ENCODE data around the gene CPPED1.

The CPPED1 gene

GRCh38 chr16:12678983-12679382 is 124.7 kb downstream of the CPPED1 start:
- Histone ChIP-seq H3K4me1 (ENCODE audit: control insufficient read depth, insufficient read depth, low read length) (no peaks in the 10 kb centered on the region), H3K9me3 (ENCODE audit: control insufficient read depth, insufficient read depth, low read depth, low read length) (no peaks in the 10 kb centered on the region), H3K4me3 (ENCODE audit: low read depth, low read length) (no peak overlapping the region), H3K36me3 (ENCODE audit: control insufficient read depth in 2 of 2, insufficient read depth in 1 of 2, low read length in 2 of 2) (no peaks in the 10 kb centered on the region), H3K27ac (ENCODE audit: extremely low read depth, low read depth, low read length) (no peak overlapping the region)
- TF ChIP-seq ZNF248 (tag by site-specific recombination; IDR thresholded peaks at IDR 0.05) (no peak), ZNF558 (tag by site-specific recombination; IDR thresholded peaks at IDR 0.05) (no peak), ZNF843 (tag by site-specific recombination; IDR thresholded peaks at IDR 0.05) (no peak), BCL11B (tag by site-specific recombination; IDR thresholded peaks at IDR 0.05; ENCODE audit: low read depth) (no peak), ZBTB48 (tag by site-specific recombination; IDR thresholded peaks at IDR 0.05) (no peak), ZNF624 (tag by site-specific recombination; IDR thresholded peaks at IDR 0.05) (no peak), SP2 (tag by site-specific recombination; IDR thresholded peaks at IDR 0.05) (no peak), ZNF621 (tag by site-specific recombination; IDR thresholded peaks at IDR 0.05) (no peak)
- TF ChIP-seq, protein P1, sequence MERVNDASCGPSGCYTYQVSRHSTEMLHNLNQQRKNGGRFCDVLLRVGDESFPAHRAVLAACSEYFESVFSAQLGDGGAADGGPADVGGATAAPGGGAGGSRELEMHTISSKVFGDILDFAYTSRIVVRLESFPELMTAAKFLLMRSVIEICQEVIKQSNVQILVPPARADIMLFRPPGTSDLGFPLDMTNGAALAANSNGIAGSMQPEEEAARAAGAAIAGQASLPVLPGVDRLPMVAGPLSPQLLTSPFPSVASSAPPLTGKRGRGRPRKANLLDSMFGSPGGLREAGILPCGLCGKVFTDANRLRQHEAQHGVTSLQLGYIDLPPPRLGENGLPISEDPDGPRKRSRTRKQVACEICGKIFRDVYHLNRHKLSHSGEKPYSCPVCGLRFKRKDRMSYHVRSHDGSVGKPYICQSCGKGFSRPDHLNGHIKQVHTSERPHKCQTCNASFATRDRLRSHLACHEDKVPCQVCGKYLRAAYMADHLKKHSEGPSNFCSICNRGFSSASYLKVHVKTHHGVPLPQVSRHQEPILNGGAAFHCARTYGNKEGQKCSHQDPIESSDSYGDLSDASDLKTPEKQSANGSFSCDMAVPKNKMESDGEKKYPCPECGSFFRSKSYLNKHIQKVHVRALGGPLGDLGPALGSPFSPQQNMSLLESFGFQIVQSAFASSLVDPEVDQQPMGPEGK (tag by site-specific recombination; IDR thresholded peaks at IDR 0.05): no peak
- CTCF ChIA-PET: interaction anchor here (0.6 to 0.7 kb wide), 2 partner anchors 122 to 773 kb away, joined by 3 to 6 read pairs; no protein-coding TSS in a partner anchor
- POLR2A ChIA-PET: no interaction called here

DNA sequence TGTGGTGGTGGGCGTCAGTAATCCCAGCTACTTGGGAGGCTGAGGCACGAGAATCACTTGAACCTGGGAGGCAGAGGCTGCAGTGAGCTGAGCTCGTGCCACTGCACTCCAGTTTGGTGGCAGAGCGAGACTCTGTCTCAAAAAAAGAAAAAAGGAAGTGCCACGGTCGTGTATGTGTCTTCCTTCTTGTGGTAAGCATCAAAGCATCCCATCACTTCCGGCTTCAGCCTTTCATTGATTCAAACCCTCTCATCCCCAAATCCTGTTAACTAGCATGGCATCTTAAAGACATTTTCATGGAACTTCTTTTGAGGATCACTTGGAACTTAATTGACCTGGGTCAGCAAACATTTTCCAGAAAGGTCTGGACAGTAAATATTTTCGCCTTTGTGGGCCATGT is 126.2 kb downstream of the CPPED1 start:
- TF ChIP-seq ZNF677 (tag by site-specific recombination; IDR thresholded peaks at IDR 0.05) (no peak), ZBTB26 (tag by site-specific recombination; optimal IDR thresholded peaks at IDR 0.05) (no peak), FEZF1 (tag by site-specific recombination; IDR thresholded peaks at IDR 0.05) (no peak), ZNF350 (tag by site-specific recombination; IDR thresholded peaks at IDR 0.05) (no peak), ZNF701 (tag by site-specific recombination; IDR thresholded peaks at IDR 0.05) (no peak), PRDM6 (tag by site-specific recombination; IDR thresholded peaks at IDR 0.05) (no peak), ZNF248 (tag by site-specific recombination; IDR thresholded peaks at IDR 0.05) (no peak), ZNF211 (tag by site-specific recombination; IDR thresholded peaks at IDR 0.05; ENCODE audit: low read depth) (no peak), ZNF670 (tag by site-specific recombination; IDR thresholded peaks at IDR 0.05; ENCODE audit: low read depth) (no peak), ZNF488 (tag by site-specific recombination; IDR thresholded peaks at IDR 0.05) (no peak), SCRT2 (tag by site-specific recombination; IDR thresholded peaks at IDR 0.05) (no peak), ZNF114 (tag by site-specific recombination; IDR thresholded peaks at IDR 0.05) (no peak), ZNF561 (tag by site-specific recombination; IDR thresholded peaks at IDR 0.05; ENCODE audit: borderline replicate concordance) (no peak), ZFHX2 (tag by site-specific recombination; conservative IDR thresholded peaks at IDR 0.05) (no peak), ZNF548 (tag by site-specific recombination; IDR thresholded peaks at IDR 0.05) (no peak), TRIM28 (IDR thresholded peaks at IDR 0.05; ENCODE audit: borderline replicate concordance, low read length) (no peak)
- TF ChIP-seq, protein P1 (tag by site-specific recombination; IDR thresholded peaks at IDR 0.05): no peak

More for the DNA sequence above, 126.2 kb downstream of the CPPED1 start:
- POLR2A ChIA-PET: no interaction called here
- Histone ChIP-seq H3K4me1 (ENCODE audit: control insufficient read depth, insufficient read depth, low read length) (no peaks in the 10 kb centered on the region), H3K9me3 (ENCODE audit: control insufficient read depth, insufficient read depth, low read depth, low read length) (no peaks in the 10 kb centered on the region), H3K27ac (ENCODE audit: extremely low read depth, low read depth, low read length) (no peak overlapping the region), H3K4me3 (ENCODE audit: low read depth, low read length) (no peak overlapping the region), H3K36me3 (ENCODE audit: control insufficient read depth in 2 of 2, insufficient read depth in 1 of 2, low read length in 2 of 2) (no peaks in the 10 kb centered on the region)
- CTCF ChIA-PET: no interaction called here
